Stimulated activated CD8-positive, alpha-beta memory T cell treated with anti-CD3 and anti-CD28 coated beads, Interleukin-12 subunit alpha, Interleukin-12 subunit beta, amount 100 ng/mL, for 24 hours (primary cell): Measurements from ENCODE around the gene ENTPD7.
"Not testable (repeated sequence)": the region's sequence is repeated elsewhere in the genome, so short reads cannot be mapped to it uniquely, and the experiment has no call there.

Experiments
- DNase-seq: peaks from one replicate; pipeline ENCODE4 v3.0.0-alpha.2; 2020; ENCODE audit errors: extremely low read depth

Gene ENTPD7

DNA sequence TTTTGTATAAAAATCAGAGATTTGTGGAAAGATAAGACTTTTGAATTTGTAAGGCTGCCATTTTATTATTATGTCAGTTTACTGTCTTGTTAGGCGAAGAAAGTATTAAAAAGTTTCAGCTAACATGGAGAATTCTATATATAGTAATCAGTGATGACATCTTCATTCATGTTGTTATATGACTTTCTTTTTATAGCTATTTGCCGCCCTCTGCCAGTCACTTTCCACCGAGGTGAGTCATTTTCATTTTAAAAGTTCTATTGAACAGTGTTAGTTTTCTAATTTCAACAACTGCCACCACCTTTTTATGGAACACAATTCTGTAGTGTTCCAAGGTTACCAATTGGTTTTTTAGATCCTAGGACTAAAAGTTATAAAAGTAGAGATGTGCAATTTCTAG is 84.5 kb downstream of the ENTPD7 start:
- no peak for DNase-seq

DNA sequence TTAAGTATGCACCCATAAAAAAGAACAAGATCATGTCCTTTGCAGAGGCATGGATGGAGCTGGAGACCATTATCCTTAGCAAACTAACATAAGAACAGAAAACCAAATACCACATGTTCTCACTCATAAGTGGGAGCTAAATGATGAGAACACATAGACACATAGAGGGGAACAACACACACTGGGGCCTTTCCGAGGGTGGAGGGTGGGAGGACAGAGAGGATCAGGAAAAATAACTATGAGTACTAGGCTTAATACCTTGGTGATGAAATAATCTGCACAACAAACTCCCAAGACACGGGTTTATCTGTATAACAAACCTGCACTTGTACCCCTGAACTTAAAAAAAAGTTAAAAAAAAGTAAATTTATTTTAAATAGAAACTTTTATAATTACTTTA is 86.9 kb downstream of the ENTPD7 start:
- DNase-seq = not testable (repeated sequence)

GRCh38 chr10:99748823-99749451 is 89.6 kb downstream of the ENTPD7 start:
- DNase-seq = no peak

DNA sequence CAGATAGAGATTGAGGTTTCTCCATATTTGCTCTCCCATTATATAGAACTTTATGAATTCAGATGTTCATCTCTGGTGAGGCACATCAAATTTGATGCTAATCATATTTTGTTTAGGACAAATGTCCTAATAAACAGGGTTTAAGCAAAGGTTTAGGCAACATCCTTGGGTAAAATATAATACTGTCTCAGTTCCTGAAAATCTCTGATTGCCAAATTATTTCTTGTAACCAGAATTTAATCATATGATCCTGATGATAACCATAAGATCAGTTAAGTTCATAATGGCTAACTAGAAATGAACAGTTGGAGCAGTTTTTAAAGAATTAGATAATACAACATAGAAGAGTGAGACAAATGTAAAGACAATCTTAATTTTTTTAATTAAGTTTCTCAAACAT is 91.3 kb downstream of the ENTPD7 start:
- no peak for DNase-seq

DNA sequence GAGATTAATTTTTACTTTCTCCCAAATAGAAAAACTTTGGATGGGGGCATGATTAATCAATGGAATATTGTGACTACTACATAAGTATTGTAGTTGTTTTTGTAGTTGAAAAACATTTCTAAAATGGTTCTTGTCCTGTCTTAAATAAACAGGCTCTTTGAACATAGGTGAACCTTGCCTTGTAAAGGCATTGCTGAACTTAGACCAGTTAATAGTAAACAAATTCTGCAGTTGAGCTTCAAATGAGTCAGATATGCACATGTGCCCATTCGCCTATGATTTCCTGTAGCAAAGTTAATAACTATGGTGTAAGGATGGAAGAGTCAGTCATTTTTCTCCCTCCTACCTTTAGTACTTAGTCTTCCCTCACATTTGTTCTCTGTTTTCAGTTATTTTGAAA is 95.4 kb downstream of the ENTPD7 start:
- no peak for DNase-seq
